Measurements from ENCODE around the gene SHISAL1.

Gene SHISAL1

DNA sequence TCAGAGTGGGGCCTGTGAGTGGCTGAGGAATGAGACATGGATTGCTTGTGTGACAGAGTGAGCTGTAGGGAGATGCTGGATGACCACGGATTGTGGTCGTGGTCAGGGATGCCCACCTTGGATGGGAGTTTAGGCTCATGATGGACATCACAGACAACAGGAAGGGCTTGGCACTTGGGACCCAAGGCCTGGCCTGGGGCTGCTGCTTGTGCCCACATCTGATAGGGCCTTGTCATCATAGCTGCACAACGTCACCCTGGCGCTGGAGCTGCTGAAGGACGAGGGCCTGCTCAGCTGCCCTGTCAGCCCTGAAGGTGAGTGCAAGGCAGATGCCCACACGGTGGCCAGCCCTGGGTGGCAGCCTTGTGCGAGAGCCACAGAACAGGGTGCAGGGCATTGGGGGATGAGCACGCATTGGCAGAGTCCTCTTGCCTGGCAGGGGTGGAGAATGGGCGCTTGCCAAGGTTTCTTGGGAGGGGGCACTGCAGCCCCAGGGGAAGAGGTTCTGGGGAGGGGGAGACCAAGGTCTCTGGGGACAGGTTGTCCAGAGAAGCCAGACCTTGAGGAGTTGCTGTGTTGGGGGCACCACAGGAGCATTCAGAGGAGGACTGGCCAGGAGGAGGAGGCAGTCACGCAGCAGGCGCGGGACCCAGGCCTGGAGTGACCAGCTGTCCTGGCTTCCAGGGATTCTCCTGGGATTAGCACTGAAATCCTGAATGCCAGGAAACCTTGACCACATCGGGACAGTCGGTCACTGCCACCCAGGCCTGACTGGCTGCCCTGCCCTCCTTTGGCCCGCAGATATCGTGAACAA lies 107.0 kb downstream of the SHISAL1 start:
- DNase-seq: no peak

DNA sequence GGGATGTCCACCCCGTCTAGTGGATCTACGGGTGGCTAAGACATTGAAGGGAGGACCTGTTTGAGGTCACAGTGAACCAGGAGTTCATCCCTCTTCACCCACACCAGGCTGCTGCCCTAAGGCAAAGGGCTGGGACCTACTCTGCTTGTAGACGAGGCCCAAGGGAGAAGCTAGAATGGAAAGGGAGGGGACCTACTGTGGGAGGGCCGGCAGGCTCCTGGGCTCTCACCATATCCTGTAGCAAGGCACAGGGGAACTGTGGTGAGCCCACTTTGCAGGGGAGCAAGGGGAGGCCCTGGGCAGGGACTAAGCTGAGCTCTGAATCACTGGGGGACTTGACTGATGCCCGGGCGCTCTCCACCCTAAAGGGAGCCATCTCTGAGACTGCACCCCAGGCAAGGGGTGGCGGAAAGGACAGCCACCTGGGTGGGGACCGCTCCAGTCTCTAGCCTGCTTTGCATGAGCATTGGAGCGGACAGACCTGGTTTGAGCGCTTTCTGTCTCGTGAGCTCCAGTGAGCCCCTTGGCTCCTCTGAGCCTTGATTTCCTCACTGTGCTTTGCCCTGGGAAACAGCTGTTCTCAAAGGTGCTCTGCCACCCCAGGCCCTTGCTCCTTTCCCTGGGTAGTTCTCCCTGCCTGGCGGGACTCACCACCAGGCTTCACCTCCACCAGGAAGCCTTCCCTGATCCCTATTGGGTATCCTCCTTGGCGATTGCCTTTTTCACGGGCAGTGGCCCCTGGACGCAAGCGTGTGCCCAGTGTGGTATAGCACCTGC lies 107.8 kb downstream of the SHISAL1 start:
- DNase-seq: no peak

DNA sequence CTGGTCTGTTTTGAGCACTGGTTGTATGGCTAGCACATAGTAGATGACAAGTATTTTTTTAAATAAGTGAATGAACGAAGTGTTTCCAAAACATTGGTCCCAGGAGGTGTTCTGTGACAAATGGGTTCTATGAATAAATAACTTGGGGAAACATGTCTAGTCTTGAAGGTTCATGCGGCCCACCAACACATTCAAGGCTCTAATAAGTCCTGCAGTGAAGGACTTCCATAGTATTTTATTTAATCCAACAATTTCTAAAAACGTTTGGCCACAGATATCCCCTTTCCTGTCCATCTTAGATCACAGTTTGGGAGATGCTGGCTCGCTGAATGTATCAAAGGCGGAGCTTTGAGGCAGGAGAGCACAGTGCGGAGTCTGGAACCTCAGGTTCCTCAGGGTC lies 109.5 kb downstream of the SHISAL1 start:
- DNase-seq: no peak

DNA sequence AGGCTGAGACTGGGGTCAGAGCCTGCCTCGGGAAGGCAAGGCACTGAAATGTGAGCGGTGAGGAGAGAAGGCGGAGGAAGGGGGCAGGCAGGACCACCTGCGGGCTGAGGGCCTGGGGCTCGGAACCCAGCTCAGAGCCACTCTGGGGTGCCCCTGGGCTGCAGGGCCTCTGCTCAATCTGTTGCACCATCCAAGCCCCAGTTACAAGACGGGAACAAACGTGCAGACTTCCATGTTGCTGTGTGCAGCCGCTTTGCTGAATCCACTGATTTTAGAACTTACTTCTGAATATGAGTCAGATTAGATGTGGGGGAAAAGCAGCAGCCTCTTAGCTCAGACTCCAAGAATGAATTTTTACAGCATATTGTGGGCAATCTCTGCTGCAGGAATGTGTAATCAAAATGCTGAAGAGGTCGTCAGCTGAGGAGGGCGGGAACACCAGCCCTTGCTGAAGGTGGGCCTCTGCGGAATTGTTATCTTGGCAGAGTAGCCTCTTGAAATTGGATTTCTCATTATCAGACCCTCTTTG lies 110.4 kb downstream of the SHISAL1 start:
- DNase-seq: peak in 1 of 3 donors; percentile 31

- no peak for DNase-seq
These were observed 111.1 kb downstream of the SHISAL1 start for GRCh38 chr22:44201665-44202064.

DNA sequence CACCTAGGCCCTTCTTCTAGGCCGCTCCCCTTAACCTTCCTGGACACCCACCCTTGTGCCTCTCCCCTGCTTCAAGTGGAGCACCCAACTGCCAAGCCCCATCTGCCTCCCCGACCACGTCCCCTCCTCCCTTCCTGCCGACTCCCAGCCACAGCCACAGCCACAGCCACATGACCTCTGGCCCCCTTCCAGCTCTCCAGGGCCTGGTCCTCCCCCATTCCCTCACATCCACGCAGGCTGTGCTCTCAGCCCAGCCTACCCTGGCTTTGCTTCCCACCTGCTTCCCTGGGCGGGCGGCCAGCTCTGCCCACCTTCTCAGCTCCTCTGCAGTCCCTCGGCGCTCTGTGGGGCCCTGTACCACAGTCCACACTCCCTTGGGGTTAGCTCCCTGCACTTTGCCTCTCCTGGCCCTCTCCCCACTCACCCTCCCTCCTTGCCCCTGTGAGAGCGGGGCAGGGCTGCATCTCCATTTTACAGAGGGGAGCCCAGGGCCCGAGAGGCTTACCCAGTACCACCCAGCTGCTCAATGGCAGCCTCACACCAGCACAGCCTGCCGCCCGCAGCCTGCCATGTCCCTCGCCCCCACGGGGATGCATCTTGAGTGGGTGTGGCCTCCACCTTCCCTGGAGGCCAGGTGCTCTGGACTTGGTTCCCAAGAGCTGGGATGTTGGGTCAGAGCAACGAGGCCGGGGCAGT lies 111.7 kb downstream of the SHISAL1 start:
- no peak for DNase-seq

DNA sequence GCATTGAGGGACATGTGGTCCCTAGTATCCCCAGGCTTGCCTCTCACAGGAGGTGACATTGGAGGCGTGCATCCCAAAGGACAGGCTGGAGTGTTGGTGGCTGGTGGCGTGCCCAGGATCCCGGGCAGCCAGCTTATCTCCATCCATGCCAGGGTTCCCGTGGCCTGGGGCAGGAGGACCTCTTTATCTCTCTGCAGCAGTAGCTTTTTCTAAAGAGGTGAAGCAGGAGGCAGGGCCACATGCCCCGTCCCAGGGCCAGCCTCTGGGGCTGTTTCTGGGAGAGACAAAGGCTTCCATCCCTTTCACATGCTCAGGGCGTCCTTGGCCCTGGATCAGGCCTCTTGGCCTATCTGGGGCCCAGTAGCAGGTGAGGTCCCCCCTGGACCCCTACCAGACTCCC lies 112.3 kb downstream of the SHISAL1 start:
- no peak for DNase-seq

- no peak for DNase-seq
These were observed 112.9 kb downstream of the SHISAL1 start for GRCh38 chr22:44199866-44200265.

GRCh38 chr22:44199164-44199563 lies 113.6 kb downstream of the SHISAL1 start:
- no peak for DNase-seq

DNA sequence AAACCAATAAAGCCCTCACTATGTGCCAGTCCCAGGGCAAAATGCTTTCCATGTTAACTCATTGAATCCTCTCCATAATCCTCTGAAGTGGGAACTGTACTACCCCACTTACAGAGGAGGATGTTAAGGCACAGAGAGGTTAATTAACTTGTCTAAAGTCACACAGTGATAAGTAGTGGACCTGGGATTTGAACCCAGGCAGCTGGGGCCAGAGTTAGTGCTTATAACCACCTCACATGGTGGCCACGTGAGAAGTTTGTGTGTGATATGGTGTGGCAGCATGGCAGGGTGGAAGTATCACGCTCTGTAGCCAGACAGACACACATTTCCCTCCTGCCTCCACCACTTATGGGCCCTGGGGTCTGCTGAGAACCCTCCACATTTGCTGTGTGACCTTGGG lies 115.5 kb downstream of the SHISAL1 start:
- no peak for DNase-seq

- DNase-seq: no peak
These were observed 116.0 kb downstream of the SHISAL1 start for GRCh38 chr22:44196731-44197131.

- no peak for DNase-seq
These were observed 116.5 kb downstream of the SHISAL1 start for GRCh38 chr22:44196241-44196640.

DNA sequence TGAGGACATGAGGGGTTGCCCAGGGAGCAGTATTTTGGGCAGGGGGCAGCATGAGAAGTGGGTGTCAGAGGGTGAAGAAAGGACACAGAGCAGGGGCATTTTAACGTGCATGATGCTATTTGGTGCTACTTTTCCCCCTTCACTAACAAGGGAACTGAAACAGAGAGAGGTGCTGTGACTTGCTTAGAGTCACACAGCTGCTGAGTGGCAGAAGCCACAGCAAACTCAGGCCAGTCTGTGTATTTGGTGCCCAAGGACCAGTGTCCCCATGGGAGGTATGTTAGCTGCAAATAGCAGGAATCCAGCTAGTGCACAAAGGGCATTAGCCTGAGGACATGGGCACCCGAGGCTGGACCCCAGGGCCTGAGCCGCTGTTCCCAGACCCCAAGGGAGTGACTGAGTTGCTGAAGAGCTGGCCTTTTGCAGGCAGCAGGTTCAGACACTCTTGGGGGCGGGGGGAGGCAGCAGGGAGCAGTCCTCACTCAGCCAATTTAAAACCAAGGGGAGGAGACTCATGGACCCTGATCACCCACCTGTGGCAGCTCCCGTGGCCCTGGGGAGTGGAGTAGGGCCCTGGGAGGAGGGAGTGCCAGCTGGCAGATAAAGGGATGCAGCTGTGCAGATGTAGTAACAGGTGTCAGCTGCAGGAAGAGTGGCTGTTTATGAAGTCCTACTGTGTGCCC lies 117.4 kb downstream of the SHISAL1 start:
- DNase-seq: no peak

DNA sequence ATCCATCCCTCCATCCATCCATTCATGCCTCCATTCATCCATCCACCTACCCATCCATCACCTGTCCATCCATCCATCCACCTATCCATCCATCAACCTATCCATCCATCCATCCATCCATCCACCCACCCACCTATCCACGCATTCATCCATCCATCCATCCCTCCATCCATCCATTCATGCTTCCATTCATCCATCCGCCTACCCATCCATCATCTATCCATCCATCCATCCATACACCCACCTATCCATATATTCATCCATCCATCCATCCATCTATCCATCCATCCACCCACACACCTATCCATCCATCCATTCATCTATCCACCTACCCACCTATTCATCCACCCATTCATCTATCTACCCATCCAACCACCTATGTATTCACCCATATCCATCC lies 118.2 kb downstream of the SHISAL1 start:
- no peak for DNase-seq
